ENCODE results near the gene ACRBP. TPM values are rescaled to one million over a fixed set of nuclear protein-coding genes. Genes with fewer than 3 reads are reported as not detected.

Gene ACRBP
- total RNA-seq, 1 experiment from 2014 or later = 0.54 TPM

DNA sequence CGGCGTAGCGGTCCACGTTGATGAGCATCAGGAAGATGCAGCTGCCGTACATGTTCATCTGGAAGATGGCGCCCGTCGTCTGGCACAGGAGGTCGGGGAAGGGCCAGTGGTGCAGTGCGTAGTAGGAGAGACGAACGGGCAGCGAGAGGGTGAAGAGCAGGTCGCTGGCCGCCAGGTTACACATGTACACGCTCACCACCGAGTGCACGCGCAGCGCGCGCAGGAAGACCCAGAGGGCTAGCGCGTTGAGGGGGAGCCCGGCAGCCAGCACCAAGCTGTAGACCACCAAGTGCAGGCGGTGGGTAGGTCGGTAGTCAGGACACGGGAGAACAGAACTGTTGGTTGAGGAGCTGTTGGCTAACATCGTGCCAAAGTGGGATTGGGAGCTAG, 26.4 kb downstream of the ACRBP start:
- BruUV-seq (replicated peaks) = no TSS peak
- intact Hi-C loops (cut with micrococcal nuclease; ENCODE audit: unreplicated experiment) = no loop called here
- ChIA-PET POLR2A (no interaction called here), CTCF (interaction anchor here (0.6 kb wide), 1 partner anchor 68 kb away, joined by 3 read pairs; the partner anchor contains the start of gene ZNF384)
- Histone ChIP-seq H3K27ac (ENCODE audit: low read length) (no peak overlapping the region), H3K4me1 (ENCODE audit: control insufficient read depth, insufficient read depth, low read length) (no peaks in the 10 kb centered on the region), H3K36me3 (ENCODE audit: control insufficient read depth, insufficient read depth, low read length) (no peaks in the 10 kb centered on the region), H3K4me3 (ENCODE audit: low read depth in 2 of 2, low read length in 2 of 2) (no peak overlapping the region), H3K27me3 (ENCODE audit: control insufficient read depth, insufficient read depth, low read length) (no peaks in the 10 kb centered on the region), H3K9me3 (ENCODE audit: control insufficient read depth, insufficient read depth, low read depth, low read length) (no peaks in the 10 kb centered on the region)
- in situ Hi-C loops (cut with HindIII; ENCODE audit: low pct_unique_long_range_greater_than_20kb, low sequenced_read_pairs) = no loop called here
- DNase-seq (ENCODE audit: low read depth, low spot score) (no peak), ATAC-seq (no peak)
- TF ChIP-seq SIN3A (IDR thresholded peaks at IDR 0.05; ENCODE audit: borderline replicate concordance, insufficient read depth, low read depth, low read length) = no peak
- TF ChIP-seq, protein P1, sequence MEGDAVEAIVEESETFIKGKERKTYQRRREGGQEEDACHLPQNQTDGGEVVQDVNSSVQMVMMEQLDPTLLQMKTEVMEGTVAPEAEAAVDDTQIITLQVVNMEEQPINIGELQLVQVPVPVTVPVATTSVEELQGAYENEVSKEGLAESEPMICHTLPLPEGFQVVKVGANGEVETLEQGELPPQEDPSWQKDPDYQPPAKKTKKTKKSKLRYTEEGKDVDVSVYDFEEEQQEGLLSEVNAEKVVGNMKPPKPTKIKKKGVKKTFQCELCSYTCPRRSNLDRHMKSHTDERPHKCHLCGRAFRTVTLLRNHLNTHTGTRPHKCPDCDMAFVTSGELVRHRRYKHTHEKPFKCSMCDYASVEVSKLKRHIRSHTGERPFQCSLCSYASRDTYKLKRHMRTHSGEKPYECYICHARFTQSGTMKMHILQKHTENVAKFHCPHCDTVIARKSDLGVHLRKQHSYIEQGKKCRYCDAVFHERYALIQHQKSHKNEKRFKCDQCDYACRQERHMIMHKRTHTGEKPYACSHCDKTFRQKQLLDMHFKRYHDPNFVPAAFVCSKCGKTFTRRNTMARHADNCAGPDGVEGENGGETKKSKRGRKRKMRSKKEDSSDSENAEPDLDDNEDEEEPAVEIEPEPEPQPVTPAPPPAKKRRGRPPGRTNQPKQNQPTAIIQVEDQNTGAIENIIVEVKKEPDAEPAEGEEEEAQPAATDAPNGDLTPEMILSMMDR (IDR thresholded peaks at IDR 0.05) = no peak
- TF ChIP-seq, protein P2, sequence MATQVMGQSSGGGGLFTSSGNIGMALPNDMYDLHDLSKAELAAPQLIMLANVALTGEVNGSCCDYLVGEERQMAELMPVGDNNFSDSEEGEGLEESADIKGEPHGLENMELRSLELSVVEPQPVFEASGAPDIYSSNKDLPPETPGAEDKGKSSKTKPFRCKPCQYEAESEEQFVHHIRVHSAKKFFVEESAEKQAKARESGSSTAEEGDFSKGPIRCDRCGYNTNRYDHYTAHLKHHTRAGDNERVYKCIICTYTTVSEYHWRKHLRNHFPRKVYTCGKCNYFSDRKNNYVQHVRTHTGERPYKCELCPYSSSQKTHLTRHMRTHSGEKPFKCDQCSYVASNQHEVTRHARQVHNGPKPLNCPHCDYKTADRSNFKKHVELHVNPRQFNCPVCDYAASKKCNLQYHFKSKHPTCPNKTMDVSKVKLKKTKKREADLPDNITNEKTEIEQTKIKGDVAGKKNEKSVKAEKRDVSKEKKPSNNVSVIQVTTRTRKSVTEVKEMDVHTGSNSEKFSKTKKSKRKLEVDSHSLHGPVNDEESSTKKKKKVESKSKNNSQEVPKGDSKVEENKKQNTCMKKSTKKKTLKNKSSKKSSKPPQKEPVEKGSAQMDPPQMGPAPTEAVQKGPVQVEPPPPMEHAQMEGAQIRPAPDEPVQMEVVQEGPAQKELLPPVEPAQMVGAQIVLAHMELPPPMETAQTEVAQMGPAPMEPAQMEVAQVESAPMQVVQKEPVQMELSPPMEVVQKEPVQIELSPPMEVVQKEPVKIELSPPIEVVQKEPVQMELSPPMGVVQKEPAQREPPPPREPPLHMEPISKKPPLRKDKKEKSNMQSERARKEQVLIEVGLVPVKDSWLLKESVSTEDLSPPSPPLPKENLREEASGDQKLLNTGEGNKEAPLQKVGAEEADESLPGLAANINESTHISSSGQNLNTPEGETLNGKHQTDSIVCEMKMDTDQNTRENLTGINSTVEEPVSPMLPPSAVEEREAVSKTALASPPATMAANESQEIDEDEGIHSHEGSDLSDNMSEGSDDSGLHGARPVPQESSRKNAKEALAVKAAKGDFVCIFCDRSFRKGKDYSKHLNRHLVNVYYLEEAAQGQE (IDR thresholded peaks at IDR 0.05; ENCODE audit: insufficient read depth in 1 of 2, low read depth in 2 of 2, low read length in 1 of 2) = no peak
- TF ChIP-seq TCF7L2 (IDR thresholded peaks at IDR 0.05; ENCODE audit: low read depth, low read length) = no peak
- no peak for TF ChIP-seq POLR2AphosphoS5 (IDR thresholded peaks at IDR 0.05; ENCODE audit: low read depth, low read length)

DNA sequence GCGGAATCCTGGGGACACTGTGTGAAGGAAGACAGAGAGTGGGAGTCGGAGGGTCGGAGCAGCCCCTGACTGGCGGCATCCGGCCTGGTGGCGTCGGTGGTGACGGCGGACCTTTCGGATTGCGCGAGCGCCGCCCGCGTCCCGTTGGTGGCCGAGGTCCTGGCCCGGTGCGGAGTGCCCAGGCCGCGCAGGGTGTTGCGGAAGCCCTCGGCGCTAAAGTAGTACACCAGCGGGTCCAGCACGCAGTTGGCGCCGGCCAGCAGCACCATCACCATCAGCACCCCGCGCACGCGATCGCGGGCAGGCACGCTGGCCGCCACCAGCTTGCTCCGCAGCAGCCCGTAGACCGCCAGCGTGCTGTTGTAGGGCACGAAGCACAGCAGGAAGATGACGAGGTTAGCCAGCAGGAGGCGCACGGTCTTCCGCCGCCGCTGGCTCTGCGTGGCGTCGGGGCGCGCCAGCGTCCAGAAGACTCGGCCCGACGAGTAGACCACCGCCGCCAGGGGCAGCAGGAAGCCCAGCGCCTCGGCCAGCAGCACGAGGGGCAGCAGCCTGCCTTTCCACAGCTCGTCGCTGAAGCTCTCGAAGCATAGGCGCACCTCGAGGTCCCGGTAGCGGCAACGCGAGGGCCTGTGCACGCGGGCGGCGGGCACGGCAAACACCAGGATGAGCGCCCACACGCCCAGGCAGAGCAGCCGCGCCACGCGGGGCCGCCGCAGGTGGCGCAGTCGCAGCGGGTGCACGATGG, 26.9 kb downstream of the ACRBP start:
- ATAC-seq (no peak), DNase-seq (ENCODE audit: low read depth, low spot score) (no peak)
- Histone ChIP-seq H3K36me3 (ENCODE audit: control insufficient read depth, insufficient read depth, low read length) (no peaks in the 10 kb centered on the region), H3K4me3 (ENCODE audit: low read depth in 2 of 2, low read length in 2 of 2) (no peak overlapping the region), H3K9me3 (ENCODE audit: control insufficient read depth, insufficient read depth, low read depth, low read length) (no peaks in the 10 kb centered on the region), H3K4me1 (ENCODE audit: control insufficient read depth, insufficient read depth, low read length) (no peaks in the 10 kb centered on the region), H3K27me3 (ENCODE audit: control insufficient read depth, insufficient read depth, low read length) (no peaks in the 10 kb centered on the region), H3K27ac (ENCODE audit: low read length) (no peak overlapping the region)
- no TSS peak for BruUV-seq (replicated peaks)
- intact Hi-C loops (cut with micrococcal nuclease; ENCODE audit: unreplicated experiment) = no loop called here
- ChIA-PET CTCF (no interaction called here), POLR2A (no interaction called here)
- TF ChIP-seq, protein P1 (IDR thresholded peaks at IDR 0.05) = no peak
- TF ChIP-seq POLR2AphosphoS5 (IDR thresholded peaks at IDR 0.05; ENCODE audit: low read depth, low read length) = no peak
- TF ChIP-seq SIN3A (IDR thresholded peaks at IDR 0.05; ENCODE audit: borderline replicate concordance, insufficient read depth, low read depth, low read length) = no peak
- TF ChIP-seq TCF7L2 (IDR thresholded peaks at IDR 0.05; ENCODE audit: low read depth, low read length) = no peak
- TF ChIP-seq, protein P2 (IDR thresholded peaks at IDR 0.05; ENCODE audit: insufficient read depth in 1 of 2, low read depth in 2 of 2, low read length in 1 of 2) = no peak
- in situ Hi-C loops (cut with HindIII; ENCODE audit: low pct_unique_long_range_greater_than_20kb, low sequenced_read_pairs) = no loop called here

Data from Panc1 (cell line).